K562 (cell line): Measurements from ENCODE around the gene AUNIP. TPM values are rescaled to one million over a fixed set of nuclear protein-coding genes. Genes with fewer than 3 reads are reported as not detected.

Experiments used
- CBX3 ChIP-seq, 2 experiments: IDR thresholded peaks; 1 replicate in 1 of 2; 2 replicates in 1 of 2; pipeline ENCODE4 v1.6.1; 2012; ENCODE audit warnings: inconsistent platforms in 2 of 2, low read length in 2 of 2, borderline replicate concordance in 1 of 2, control low read depth in 1 of 2
- CBX5 ChIP-seq: IDR thresholded peaks from 2 replicates; pipeline ENCODE4 v1.6.1; 2014; ENCODE audit warnings: low read depth, borderline replicate concordance
- ELF1 ChIP-seq: fragments of 200-800 bp; sonication (Bioruptor generic); IDR thresholded peaks from 2 replicates; pipeline ENCODE4 v1.6.1; 2016; ENCODE audit warnings: missing genetic modification characterization, missing compliant biosample characterization
- ESRRA ChIP-seq: fragments of 450-650 bp; IDR thresholded peaks from 2 replicates; pipeline ENCODE4 v1.6.1; 2014; ENCODE audit warnings: low read depth, mild to moderate bottlenecking, moderate library complexity, borderline replicate concordance
- FOSL1 ChIP-seq: fragments of 200-800 bp; sonication (Bioruptor generic); conservative IDR thresholded peaks from 2 replicates; pipeline ENCODE4 v1.6.1; 2016; ENCODE audit warnings: missing genetic modification characterization, missing compliant biosample characterization
- HLTF ChIP-seq: fragments of 450-650 bp; IDR thresholded peaks from 2 replicates; pipeline ENCODE4 v1.6.1; 2016
- JUN ChIP-seq, 2 experiments: sonication (generic) in 1 of 2; formaldehyde crosslinking in 1 of 2; IDR thresholded peaks; 2 replicates each; pipeline versions ENCODE4 v1.6.1 to v1.8.0; 2012 to 2022; ENCODE audit warnings: borderline replicate concordance in 2 of 2, mild to moderate bottlenecking in 2 of 2, improper control_type of control experiment in 1 of 2, low read depth in 1 of 2, low read length in 1 of 2, missing genetic modification reagents in 1 of 2
- KAT7 ChIP-seq: sonication (generic); formaldehyde crosslinking; IDR thresholded peaks from 2 replicates; pipeline ENCODE4 v1.8.0; 2022; ENCODE audit warnings: missing genetic modification reagents, mild to moderate bottlenecking, borderline replicate concordance
- MXI1 ChIP-seq: IDR thresholded peaks from 2 replicates; pipeline ENCODE4 v1.6.1; 2011; ENCODE audit warnings: low read depth, mild to moderate bottlenecking, improper control_type of control experiment, low read length
- MYNN ChIP-seq, 2 experiments: sonication (generic); formaldehyde crosslinking in 1 of 2; IDR thresholded peaks; 2 replicates each; pipeline versions ENCODE4 v1.5.0 to v1.6.1; 2016 to 2020; ENCODE audit warnings: antibody characterized with exemption in 1 of 2, missing genetic modification reagents in 1 of 2
- NELFE ChIP-seq: IDR thresholded peaks from 2 replicates; pipeline ENCODE4 v1.6.1; 2011; ENCODE audit warnings: mild to moderate bottlenecking; ENCODE audit not compliant: insufficient read depth, insufficient read length
- POLR2A ChIP-seq: fragments of 450-650 bp; conservative IDR thresholded peaks from 2 replicates; pipeline ENCODE4 v1.6.1; 2016
- SMARCA5 ChIP-seq: fragments of 450-650 bp; IDR thresholded peaks from 2 replicates; pipeline ENCODE4 v1.6.1; 2016
- SOX6 ChIP-seq: fragments of 450-650 bp; IDR thresholded peaks from 2 replicates; pipeline ENCODE4 v1.6.1; 2014; ENCODE audit warnings: mild to moderate bottlenecking
- ZBTB33 ChIP-seq: sonication (generic); formaldehyde crosslinking; IDR thresholded peaks from 2 replicates; pipeline ENCODE4 v1.8.1; 2023; ENCODE audit warnings: mild to moderate bottlenecking, missing genetic modification reagents
- ZBTB49 ChIP-seq: sonication (generic); formaldehyde crosslinking; IDR thresholded peaks from 2 replicates; pipeline ENCODE4 v1.8.0; 2022; ENCODE audit warnings: missing genetic modification reagents, mild to moderate bottlenecking, borderline replicate concordance
- ZNF445 ChIP-seq: fragments of 250-450 bp; sonication (Bioruptor Pico); IDR thresholded peaks from 2 replicates; pipeline ENCODE4 v1.4.0; 2020; ENCODE audit warnings: low read depth, mild to moderate bottlenecking, moderate library complexity
- ZNF764 ChIP-seq: fragments of 250-450 bp; sonication (Bioruptor Pico); IDR thresholded peaks from 2 replicates; pipeline ENCODE4 v1.4.0; 2020; ENCODE audit warnings: low read depth, mild to moderate bottlenecking, moderate library complexity
- ZSCAN29 ChIP-seq: fragments of 450-650 bp; IDR thresholded peaks from 2 replicates; pipeline ENCODE4 v1.6.1; 2017
- polyA plus RNA-seq, 8 experiments: library from polyadenylated mRNA; depleted of rRNA in 4 of 8; stranded (reverse) in 5 of 8; unstranded in 3 of 8; fragments of >200 nt; fragmentation: Nextera tagmentation in 2 of 8; fragmentation: Illumina TruSeq in 1 of 8; extraction: Ambion mirVana in 2 of 8; extraction: Trizol in 1 of 8; gene quantifications; 2 replicates each; pipeline versions ENCODE4 v1.2.1 to v1.2.3, GENCODE V29; 2011 to 2014; ENCODE audit warnings: inconsistent platforms in 1 of 8, missing spikeins in 1 of 8
- total RNA-seq, 7 experiments: library from RNA; depleted of rRNA in 6 of 7; stranded (reverse); fragments of >200 nt in 6 of 7; fragmentation: Illumina TruSeq in 2 of 7; extraction: Trizol in 2 of 7; gene quantifications; 2 replicates each; pipeline versions ENCODE4 v1.2.1 to v1.2.3, GENCODE V29; 2011 to 2021; ENCODE audit warnings: low replicate concordance in 1 of 7
- TF ChIP-seq, protein P1 (sequence below): fragments of 200-400 bp; formaldehyde crosslinking; IDR thresholded peaks from 2 replicates; pipeline ENCODE4 v1.6.1; 2017; ENCODE audit warnings: mild to moderate bottlenecking, low read depth, low read length, moderate library complexity

Gene AUNIP
- total and polyA plus RNA-seq, 9 of the 15 experiments (the other 6 are each of a cell fraction or from before 2014, with no cell fraction given), result 12.1 to 53.8 (median 47.1) TPM

DNA sequence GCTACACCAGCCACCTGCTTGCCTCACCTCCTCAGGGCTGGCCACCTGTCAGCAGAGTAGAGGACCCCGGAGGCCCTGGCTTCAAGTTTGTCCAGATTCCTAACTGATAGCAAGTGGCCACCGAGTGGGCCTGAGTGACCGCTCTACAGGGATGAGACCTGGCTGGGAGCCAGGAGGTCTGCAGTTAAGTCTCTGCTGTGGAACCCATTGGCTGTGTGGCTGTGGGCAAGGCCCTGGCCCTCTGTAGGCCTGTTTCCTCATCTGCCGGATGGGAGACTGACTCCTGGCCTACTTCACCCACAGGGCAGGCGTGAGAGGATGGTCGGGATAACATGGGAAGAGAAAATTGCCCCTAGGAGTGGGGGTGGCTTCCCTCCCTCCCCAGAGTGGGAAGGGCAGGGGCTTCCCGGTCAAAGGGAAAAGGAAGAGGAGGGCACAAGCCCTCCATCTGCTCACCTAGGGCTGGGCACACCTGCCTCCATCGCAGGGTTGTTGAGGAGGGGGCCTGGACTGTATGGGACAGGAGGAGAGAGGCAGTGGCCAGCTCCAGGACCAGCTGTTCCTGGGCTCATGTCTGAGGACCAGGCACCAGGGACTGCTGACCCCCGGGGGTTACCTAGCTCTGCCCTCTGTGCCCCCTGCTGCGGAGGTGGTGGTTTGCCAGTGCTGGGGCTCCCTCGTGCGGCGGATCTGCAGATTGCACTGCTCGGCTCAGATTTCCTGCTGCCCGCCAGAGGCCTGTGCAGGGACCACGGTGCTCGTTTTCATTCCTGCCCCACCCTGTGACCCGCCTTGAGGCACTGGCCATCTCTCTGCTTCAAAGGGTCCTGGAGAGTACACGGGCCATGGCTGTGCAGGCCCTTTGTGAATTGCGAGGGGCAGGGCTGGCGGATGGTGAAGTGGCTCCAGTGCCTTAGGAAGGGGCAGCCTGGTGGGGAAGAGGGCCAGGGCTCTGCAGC lies 48.6 kb downstream of the AUNIP start (continued):
- TF ChIP-seq, protein P1, sequence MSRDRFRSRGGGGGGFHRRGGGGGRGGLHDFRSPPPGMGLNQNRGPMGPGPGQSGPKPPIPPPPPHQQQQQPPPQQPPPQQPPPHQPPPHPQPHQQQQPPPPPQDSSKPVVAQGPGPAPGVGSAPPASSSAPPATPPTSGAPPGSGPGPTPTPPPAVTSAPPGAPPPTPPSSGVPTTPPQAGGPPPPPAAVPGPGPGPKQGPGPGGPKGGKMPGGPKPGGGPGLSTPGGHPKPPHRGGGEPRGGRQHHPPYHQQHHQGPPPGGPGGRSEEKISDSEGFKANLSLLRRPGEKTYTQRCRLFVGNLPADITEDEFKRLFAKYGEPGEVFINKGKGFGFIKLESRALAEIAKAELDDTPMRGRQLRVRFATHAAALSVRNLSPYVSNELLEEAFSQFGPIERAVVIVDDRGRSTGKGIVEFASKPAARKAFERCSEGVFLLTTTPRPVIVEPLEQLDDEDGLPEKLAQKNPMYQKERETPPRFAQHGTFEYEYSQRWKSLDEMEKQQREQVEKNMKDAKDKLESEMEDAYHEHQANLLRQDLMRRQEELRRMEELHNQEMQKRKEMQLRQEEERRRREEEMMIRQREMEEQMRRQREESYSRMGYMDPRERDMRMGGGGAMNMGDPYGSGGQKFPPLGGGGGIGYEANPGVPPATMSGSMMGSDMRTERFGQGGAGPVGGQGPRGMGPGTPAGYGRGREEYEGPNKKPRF, result no peak
- TF ChIP-seq SMARCA5, result no peak
- no peak for TF ChIP-seq JUN (IDR thresholded peaks at IDR 0.05; ENCODE audit: borderline replicate concordance, low read depth, low read length)
- TF ChIP-seq JUN (CRISPR knock-in tag; IDR thresholded peaks at IDR 0.05; ENCODE audit: borderline replicate concordance), result no peak
- TF ChIP-seq SOX6, result no peak; the same call in 1 of the 2 replicates
- TF ChIP-seq ELF1 (tag), result no peak
- no peak for TF ChIP-seq MXI1
- TF ChIP-seq FOSL1 (tag), result no peak
- no peak for TF ChIP-seq POLR2A
- no peak for TF ChIP-seq ZBTB49
- TF ChIP-seq ZNF764, result no peak
- TF ChIP-seq ZNF445 (CRISPR knock-in tag), result no peak
- TF ChIP-seq ZSCAN29, result no peak
- 0 out of 2 replicates have a peak, but pooled peaks have one; percentile 64 for TF ChIP-seq KAT7 (CRISPR knock-in tag)
- TF ChIP-seq MYNN (IDR thresholded peaks at IDR 0.05), result peak; percentile 88
- no peak for TF ChIP-seq MYNN (CRISPR knock-in tag; IDR thresholded peaks at IDR 0.05)
- TF ChIP-seq ZBTB33 (CRISPR knock-in tag), result 0 out of 2 replicates have a peak, but pooled peaks have one; percentile 28
- TF ChIP-seq HLTF, result no peak
- no peak for TF ChIP-seq NELFE
- TF ChIP-seq ESRRA, result peak; percentile 46; the same call in 1 of the 2 replicates
- no peak for TF ChIP-seq CBX3 (IDR thresholded peaks at IDR 0.05; ENCODE audit: borderline replicate concordance in 1 of 2, low read length in 2 of 2)
- TF ChIP-seq CBX5, result peak; percentile 22; the same call in 1 of the 2 replicates
